VCaP (cell line): Measurements from ENCODE around the gene HKDC1.
"Not testable (repeated sequence)": the region's sequence is repeated elsewhere in the genome, so short reads cannot be mapped to it uniquely, and the experiment has no call there.

ENCODE experiments used
- H3K27ac ChIP-seq: fragments of 450-650 bp; 2 replicates; pipeline ENCODE4 v1.5.1; 2017
- CTCF ChIP-seq: fragments of 450-650 bp; conservative IDR thresholded peaks from 2 replicates; pipeline ENCODE4 v1.5.1; 2017; ENCODE audit warnings: mild to moderate bottlenecking, moderate library complexity

HKDC1 gene

GRCh38 chr10:69220041-69220451 is at the start of gene HKDC1:
Gene HKDC1 (plus strand): TSS chr10:69220332. CDS start chr10:69220436, 104 bp downstream.
- no peak within 1 kb of the TSS for H3K27ac ChIP-seq
- no peak for TF ChIP-seq CTCF

- no peak overlapping the region for H3K27ac ChIP-seq
- no peak for TF ChIP-seq CTCF
Measured at GRCh38 chr10:69172241-69172982, 47.7 kb upstream of the HKDC1 start.

GRCh38 chr10:69175326-69175725 is 44.8 kb upstream of the HKDC1 start:
- not testable (repeated sequence) for H3K27ac ChIP-seq

GRCh38 chr10:69176823-69177222 is 43.3 kb upstream of the HKDC1 start:
- H3K27ac ChIP-seq, result no peak overlapping the region
- TF ChIP-seq CTCF, result no peak

GRCh38 chr10:69179089-69179742 is 40.9 kb upstream of the HKDC1 start:
- peak overlapping the region; percentile 94 for H3K27ac ChIP-seq
- TF ChIP-seq CTCF, result no peak

GRCh38 chr10:69179743-69180524 is 40.2 kb upstream of the HKDC1 start, which contains the start of gene SUPV3L1:
Gene SUPV3L1 (plus strand): TSS chr10:69180234. CDS start chr10:69180292, 58 bp downstream.
- TF ChIP-seq CTCF, result no peak
- H3K27ac ChIP-seq, result peak within 1 kb of the TSS; percentile 94

GRCh38 chr10:69180525-69181204 is 39.5 kb upstream of the HKDC1 start:
- peak overlapping the region; percentile 94 for H3K27ac ChIP-seq
- no peak for TF ChIP-seq CTCF
